Measurements from ENCODE around the gene ERBIN. TPM values are rescaled to one million over a fixed set of nuclear protein-coding genes. Genes with fewer than 3 reads are reported as not detected.
"Not testable (repeated sequence)": the region's sequence is repeated elsewhere in the genome, so short reads cannot be mapped to it uniquely, and the experiment has no call there.

ERBIN gene
- total RNA-seq, 1 experiment from 2014 or later: 98.4 TPM

DNA sequence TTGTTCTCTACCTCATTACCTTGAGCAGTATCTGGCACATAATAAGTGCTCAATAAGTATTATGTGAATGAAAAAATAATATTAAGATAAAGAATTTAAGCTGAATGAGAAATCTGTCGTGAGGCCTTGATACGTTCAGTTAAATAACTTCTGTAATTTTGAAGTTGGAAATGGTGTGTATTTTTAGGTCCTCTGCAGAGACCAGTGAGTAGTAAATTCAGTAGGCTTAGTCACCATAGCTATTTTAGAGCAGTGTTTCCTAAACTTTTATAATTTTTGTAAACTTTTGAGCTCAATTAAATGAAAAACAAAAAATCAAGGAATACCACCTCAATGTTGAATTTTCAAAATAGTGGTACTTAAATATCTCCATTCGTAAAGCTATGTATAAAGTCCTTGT is 25.0 kb downstream of the ERBIN start:
- intact Hi-C loops (cut with micrococcal nuclease; ENCODE audit: unreplicated experiment): no loop called here
- Mint-ChIP-seq H3K4me3 (ENCODE audit: low read depth, unreplicated experiment) (no peak overlapping the region), H3K27me3 (ENCODE audit: unreplicated experiment) (no peaks in the 10 kb centered on the region), H3K27ac (ENCODE audit: unreplicated experiment) (peak overlapping the region; percentile 42), H3K36me3 (ENCODE audit: insufficient read depth, unreplicated experiment) (peaks cover 3% of the 10 kb centered on the region), H3K9me3 (ENCODE audit: low read depth, unreplicated experiment) (no peaks in the 10 kb centered on the region), H3K4me1 (ENCODE audit: low read depth, unreplicated experiment) (peaks cover 14% of the 10 kb centered on the region)
- no peak for TF ChIP-seq CTCF (IDR thresholded peaks at IDR 0.05; ENCODE audit: unreplicated experiment)
- CTCF ChIA-PET: no interaction called here
- no TSS peak for BruUV-seq (replicated peaks)
- no peak for DNase-seq

- BruUV-seq (replicated peaks): no TSS peak
- Mint-ChIP-seq H3K4me1 (ENCODE audit: low read depth, unreplicated experiment) (peaks cover 14% of the 10 kb centered on the region), H3K27ac (ENCODE audit: unreplicated experiment) (no peak overlapping the region), H3K4me3 (ENCODE audit: low read depth, unreplicated experiment) (no peak overlapping the region), H3K36me3 (ENCODE audit: insufficient read depth, unreplicated experiment) (no peaks in the 10 kb centered on the region), H3K27me3 (ENCODE audit: unreplicated experiment) (no peaks in the 10 kb centered on the region), H3K9me3 (ENCODE audit: low read depth, unreplicated experiment) (no peaks in the 10 kb centered on the region)
- TF ChIP-seq CTCF (IDR thresholded peaks at IDR 0.05; ENCODE audit: unreplicated experiment): no peak
- CTCF ChIA-PET: no interaction called here
- intact Hi-C loops (cut with micrococcal nuclease; ENCODE audit: unreplicated experiment): no loop called here
- no peak for DNase-seq
Observed at GRCh38 chr5:65952259-65952658, 25.9 kb downstream of the ERBIN start.

GRCh38 chr5:65954200-65954599 is 27.8 kb downstream of the ERBIN start:
- intact Hi-C loops (cut with micrococcal nuclease; ENCODE audit: unreplicated experiment): no loop called here
- H3K36me3 Mint-ChIP-seq (ENCODE audit: insufficient read depth, unreplicated experiment): no peaks in the 10 kb centered on the region
- DNase-seq: no peak
- H3K9me3 Mint-ChIP-seq (ENCODE audit: low read depth, unreplicated experiment): no peaks in the 10 kb centered on the region
- CTCF ChIA-PET: no interaction called here
- no TSS peak for BruUV-seq (replicated peaks)
- no peak for TF ChIP-seq CTCF (IDR thresholded peaks at IDR 0.05; ENCODE audit: unreplicated experiment)
- no peak overlapping the region for H3K27ac Mint-ChIP-seq (ENCODE audit: unreplicated experiment)
- no peak overlapping the region for H3K4me3 Mint-ChIP-seq (ENCODE audit: low read depth, unreplicated experiment)
- no peaks in the 10 kb centered on the region for H3K27me3 Mint-ChIP-seq (ENCODE audit: unreplicated experiment)
- peaks cover 14% of the 10 kb centered on the region for H3K4me1 Mint-ChIP-seq (ENCODE audit: low read depth, unreplicated experiment)

DNA sequence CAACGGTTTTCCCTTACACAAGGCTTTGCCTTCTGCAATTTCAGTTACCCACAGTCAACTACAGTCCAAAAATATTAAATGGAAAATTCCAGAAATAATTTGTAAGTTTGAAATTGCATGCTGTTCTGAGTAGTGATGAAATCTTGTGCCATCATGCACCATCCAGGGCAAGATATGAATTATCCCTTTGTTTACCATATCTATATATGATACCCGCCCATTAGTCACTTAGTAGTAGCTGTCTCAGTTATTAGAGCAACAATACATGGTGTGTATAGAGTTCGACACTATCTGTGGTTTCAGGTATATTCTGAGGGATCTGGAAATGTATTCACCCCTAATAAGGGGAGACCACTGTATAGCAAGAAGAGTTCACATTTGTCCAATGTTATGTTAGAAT is 29.4 kb downstream of the ERBIN start:
- no peak for DNase-seq
- Mint-ChIP-seq H3K4me3 (ENCODE audit: low read depth, unreplicated experiment) (no peak overlapping the region), H3K27ac (ENCODE audit: unreplicated experiment) (peak overlapping the region; percentile 52), H3K4me1 (ENCODE audit: low read depth, unreplicated experiment) (peaks cover 16% of the 10 kb centered on the region), H3K36me3 (ENCODE audit: insufficient read depth, unreplicated experiment) (no peaks in the 10 kb centered on the region), H3K9me3 (ENCODE audit: low read depth, unreplicated experiment) (no peaks in the 10 kb centered on the region), H3K27me3 (ENCODE audit: unreplicated experiment) (no peaks in the 10 kb centered on the region)
- intact Hi-C loops (cut with micrococcal nuclease; ENCODE audit: unreplicated experiment): no loop called here
- TF ChIP-seq CTCF (IDR thresholded peaks at IDR 0.05; ENCODE audit: unreplicated experiment): no peak
- CTCF ChIA-PET: interaction anchor here (0.6 kb wide), 1 partner anchor 424 kb away, joined by 3 read pairs; no protein-coding TSS in a partner anchor
- BruUV-seq (replicated peaks): no TSS peak

DNA sequence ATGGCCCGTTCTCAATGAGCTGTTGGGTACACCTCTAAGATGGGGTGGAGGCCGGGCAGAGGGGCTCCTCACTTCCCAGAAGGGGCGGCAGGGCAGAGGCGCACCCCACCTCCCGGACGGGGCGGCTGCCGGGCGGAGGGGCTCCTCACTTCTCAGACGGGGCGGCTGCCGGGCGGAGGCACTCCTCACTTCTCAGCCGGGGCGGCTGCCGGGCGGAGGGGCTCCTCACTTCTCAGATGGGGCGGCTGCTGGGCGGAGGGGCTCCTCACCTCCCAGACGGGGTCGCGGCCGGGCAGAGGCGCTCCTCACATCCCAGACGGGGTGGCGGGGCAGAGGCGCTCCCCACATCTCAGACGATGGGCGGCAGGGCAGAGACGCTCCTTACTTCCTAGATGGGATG is 31.3 kb downstream of the ERBIN start:
- H3K36me3 Mint-ChIP-seq (ENCODE audit: insufficient read depth, unreplicated experiment); H3K27me3 Mint-ChIP-seq (ENCODE audit: unreplicated experiment); H3K27ac Mint-ChIP-seq (ENCODE audit: unreplicated experiment); H3K9me3 Mint-ChIP-seq (ENCODE audit: low read depth, unreplicated experiment); DNase-seq; intact Hi-C loops (cut with micrococcal nuclease; ENCODE audit: unreplicated experiment); BruUV-seq (replicated peaks); H3K4me3 Mint-ChIP-seq (ENCODE audit: low read depth, unreplicated experiment): not testable (repeated sequence)
- peaks cover 28% of the 10 kb centered on the region for H3K4me1 Mint-ChIP-seq (ENCODE audit: low read depth, unreplicated experiment)
- CTCF ChIA-PET: interaction anchor here (0.6 kb wide), 1 partner anchor 128 kb away, joined by 3 read pairs; no protein-coding TSS in a partner anchor
